22Rv1 (cell line): ENCODE data around the gene UBL5.

Source experiments
- CTCF ChIP-seq: fragments of 450-650 bp; IDR thresholded peaks from 2 replicates; pipeline ENCODE4 v1.5.1; 2017; ENCODE audit warnings: mild to moderate bottlenecking
- ZFX ChIP-seq: fragments of 450-650 bp; IDR thresholded peaks from 2 replicates; pipeline ENCODE4 v1.6.1; 2017; ENCODE audit warnings: antibody characterized with exemption, borderline replicate concordance

- TF ChIP-seq CTCF (no peak), ZFX (no peak)
Measured at GRCh38 chr19:9856609-9857008, 28.9 kb downstream of the UBL5 start.
